ENCODE measurements around the gene CYP4F12. TPM values are rescaled to one million over a fixed set of nuclear protein-coding genes. Genes with fewer than 3 reads are reported as not detected.

CYP4F12 gene
- total and polyA plus RNA-seq, 2 experiments from 2014 or later: not detected

DNA sequence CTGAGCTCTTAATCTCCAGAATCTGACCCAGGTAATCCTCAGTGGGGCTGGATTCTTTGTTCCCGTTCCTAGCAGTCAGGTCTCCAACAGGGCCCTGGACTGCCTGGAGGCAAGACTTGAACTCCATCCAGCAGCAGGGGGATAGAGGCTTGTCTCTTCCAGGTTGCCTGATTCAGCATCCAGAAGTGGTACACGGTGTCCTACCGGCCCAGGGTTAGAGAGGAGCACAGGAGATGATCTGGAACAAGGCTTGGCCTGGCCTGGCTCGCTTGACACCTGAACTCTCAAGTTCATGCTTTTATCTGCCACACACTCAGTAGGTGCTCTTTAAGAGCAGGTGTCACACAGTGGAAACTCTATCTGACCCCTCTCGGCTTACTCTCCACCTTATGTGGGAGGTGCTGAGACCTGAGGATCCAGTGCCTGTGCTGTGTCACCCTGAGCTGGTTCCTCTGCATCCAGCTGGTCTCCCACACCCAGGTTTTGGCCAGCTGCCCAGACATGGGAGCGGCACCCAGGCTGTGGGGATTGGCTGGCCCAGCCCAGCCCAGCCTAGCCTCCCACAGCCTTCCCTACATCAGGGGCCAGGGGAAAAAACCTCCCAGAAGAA, 32.5 kb upstream of the CYP4F12 start, which contains the start of gene CYP4F3:
TSS of gene CYP4F3 (plus strand) at position 604 of the 610 bp plus-strand sequence. CDS start 519 bp downstream, outside the sequence.
- H3K36me3 Mint-ChIP-seq (ENCODE audit: low read depth): peaks cover 32% of the 10 kb centered on the region
- H3K9me3 Mint-ChIP-seq: peaks cover 95% of the 10 kb centered on the region
- H3K27me3 ChIP-seq (ENCODE audit: insufficient read depth): no peaks in the 10 kb centered on the region

GRCh38 chr19:15640904-15641597, 31.8 kb upstream of the CYP4F12 start:
- H3K9me3 Mint-ChIP-seq: peaks cover 95% of the 10 kb centered on the region
- H3K4me1 ChIP-seq (ENCODE audit: insufficient read depth): no peaks in the 10 kb centered on the region
- H3K36me3 ChIP-seq (ENCODE audit: insufficient read depth): no peaks in the 10 kb centered on the region
- no peak overlapping the region for H3K4me3 ChIP-seq
- H3K79me2 ChIP-seq (replicated peaks; ENCODE audit: insufficient read depth): no peaks in the 10 kb centered on the region
- H3K4me1 Mint-ChIP-seq: no peaks in the 10 kb centered on the region
- H3K27me3 Mint-ChIP-seq (ENCODE audit: insufficient read depth, low read depth, poor library complexity): peaks cover 5% of the 10 kb centered on the region
- no peak overlapping the region for H2AFZ ChIP-seq
- TF ChIP-seq EZH2 (IDR thresholded peaks at IDR 0.05; ENCODE audit: low read depth, unreplicated experiment) (no peak), EZH2phosphoT487 (IDR thresholded peaks at IDR 0.05; ENCODE audit: unreplicated experiment) (no peak), NANOG (IDR thresholded peaks at IDR 0.05; ENCODE audit: borderline replicate concordance) (no peak), CREB1 (CRISPR knock-in tag; IDR thresholded peaks at IDR 0.05; ENCODE audit: low read depth) (no peak), CTCF (conservative IDR thresholded peaks at IDR 0.05; ENCODE audit: low read depth in 2 of 2) (no peak)
- TF ChIP-seq, protein P1, sequence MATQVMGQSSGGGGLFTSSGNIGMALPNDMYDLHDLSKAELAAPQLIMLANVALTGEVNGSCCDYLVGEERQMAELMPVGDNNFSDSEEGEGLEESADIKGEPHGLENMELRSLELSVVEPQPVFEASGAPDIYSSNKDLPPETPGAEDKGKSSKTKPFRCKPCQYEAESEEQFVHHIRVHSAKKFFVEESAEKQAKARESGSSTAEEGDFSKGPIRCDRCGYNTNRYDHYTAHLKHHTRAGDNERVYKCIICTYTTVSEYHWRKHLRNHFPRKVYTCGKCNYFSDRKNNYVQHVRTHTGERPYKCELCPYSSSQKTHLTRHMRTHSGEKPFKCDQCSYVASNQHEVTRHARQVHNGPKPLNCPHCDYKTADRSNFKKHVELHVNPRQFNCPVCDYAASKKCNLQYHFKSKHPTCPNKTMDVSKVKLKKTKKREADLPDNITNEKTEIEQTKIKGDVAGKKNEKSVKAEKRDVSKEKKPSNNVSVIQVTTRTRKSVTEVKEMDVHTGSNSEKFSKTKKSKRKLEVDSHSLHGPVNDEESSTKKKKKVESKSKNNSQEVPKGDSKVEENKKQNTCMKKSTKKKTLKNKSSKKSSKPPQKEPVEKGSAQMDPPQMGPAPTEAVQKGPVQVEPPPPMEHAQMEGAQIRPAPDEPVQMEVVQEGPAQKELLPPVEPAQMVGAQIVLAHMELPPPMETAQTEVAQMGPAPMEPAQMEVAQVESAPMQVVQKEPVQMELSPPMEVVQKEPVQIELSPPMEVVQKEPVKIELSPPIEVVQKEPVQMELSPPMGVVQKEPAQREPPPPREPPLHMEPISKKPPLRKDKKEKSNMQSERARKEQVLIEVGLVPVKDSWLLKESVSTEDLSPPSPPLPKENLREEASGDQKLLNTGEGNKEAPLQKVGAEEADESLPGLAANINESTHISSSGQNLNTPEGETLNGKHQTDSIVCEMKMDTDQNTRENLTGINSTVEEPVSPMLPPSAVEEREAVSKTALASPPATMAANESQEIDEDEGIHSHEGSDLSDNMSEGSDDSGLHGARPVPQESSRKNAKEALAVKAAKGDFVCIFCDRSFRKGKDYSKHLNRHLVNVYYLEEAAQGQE (IDR thresholded peaks at IDR 0.05; ENCODE audit: unreplicated experiment): no peak
- DNase-seq (ENCODE audit: low spot score): no peak
- H3K27ac ChIP-seq (ENCODE audit: low read depth): no peak overlapping the region
- H3K4me2 ChIP-seq: no peak overlapping the region
- H3K27me3 ChIP-seq (ENCODE audit: insufficient read depth): no peaks in the 10 kb centered on the region
- no peak overlapping the region for H3K27ac Mint-ChIP-seq
- no peaks in the 10 kb centered on the region for H3F3A ChIP-seq (replicated peaks; ENCODE audit: low read depth)
- peaks cover 37% of the 10 kb centered on the region for H3K36me3 Mint-ChIP-seq (ENCODE audit: low read depth)
- H3K9me2 ChIP-seq (ENCODE audit: insufficient read depth): no peaks in the 10 kb centered on the region
- no peak for ATAC-seq
- H4K20me1 ChIP-seq (replicated peaks; ENCODE audit: insufficient read depth): no peaks in the 10 kb centered on the region
- H3K4me3 Mint-ChIP-seq: no peak overlapping the region

More for the DNA sequence above, 32.5 kb upstream of the CYP4F12 start, which contains the start of gene CYP4F3:
- no peaks in the 10 kb centered on the region for H3K4me1 Mint-ChIP-seq
- TF ChIP-seq STAT1 (IDR thresholded peaks at IDR 0.05; ENCODE audit: unreplicated experiment): no peak
- TF ChIP-seq JUNB (IDR thresholded peaks at IDR 0.05; ENCODE audit: unreplicated experiment): no peak
- Histone ChIP-seq H4K20me1 (replicated peaks; ENCODE audit: insufficient read depth) (no peaks in the 10 kb centered on the region), H3K79me2 (replicated peaks; ENCODE audit: insufficient read depth) (no peaks in the 10 kb centered on the region), H3K36me3 (ENCODE audit: insufficient read depth) (no peaks in the 10 kb centered on the region), H3K9me2 (ENCODE audit: insufficient read depth) (no peaks in the 10 kb centered on the region), H3K4me3 (no peak within 1 kb of the TSS), H3F3A (replicated peaks; ENCODE audit: low read depth) (no peaks in the 10 kb centered on the region), H3K4me2 (no peak within 1 kb of the TSS), H3K4me1 (ENCODE audit: insufficient read depth) (no peaks in the 10 kb centered on the region), H2AFZ (no peak within 1 kb of the TSS), H3K27ac (ENCODE audit: low read depth) (no peak within 1 kb of the TSS)
- no peak within 1 kb of the TSS for H3K4me3 Mint-ChIP-seq
- DNase-seq (ENCODE audit: low spot score) (no peak), ATAC-seq (no peak)
- H3K27ac Mint-ChIP-seq: no peak within 1 kb of the TSS
- H3K27me3 Mint-ChIP-seq (ENCODE audit: insufficient read depth, low read depth, poor library complexity): peaks cover 5% of the 10 kb centered on the region
